SK-N-SH (cell line): ENCODE measurements around the gene VGF. TPM values are rescaled to one million over a fixed set of nuclear protein-coding genes. Genes with fewer than 3 reads are reported as not detected.

ENCODE experiments used
- CTCF ChIA-PET: fragments of 300-600, 350-600 bp; formaldehyde crosslinking; extraction: SDS; loops from one replicate; lab custom pipeline; 2021; lab: Yijun Ruan, JAX
- POLR2A ChIA-PET: fragments of 350-600 bp; sonication (Branson Sonifier 250); formaldehyde crosslinking; extraction: SDS; loops from one replicate; lab custom pipeline; 2020; ENCODE audit warnings: antibody characterized with exemption, inconsistent platforms; lab: Yijun Ruan, JAX
- DNase-seq: peaks from one replicate; pipeline ENCODE4 v3.0.0; 2012
- H2AFZ ChIP-seq: fragments of 200-600 bp; sonication (generic); 2 replicates; pipeline ENCODE4 v1.8.1; 2016; ENCODE audit warnings: antibody characterized with exemption, mild to moderate bottlenecking, low read depth
- H3F3A ChIP-seq: fragments of 200-600 bp; sonication (generic); replicated peaks from 2 replicates; pipeline ENCODE3; 2016; ENCODE audit warnings: antibody characterized with exemption, mild to moderate bottlenecking; ENCODE audit not compliant: insufficient read depth
- H3K27ac ChIP-seq, 2 experiments: fragments of 200-500 bp in 1 of 2; fragments of 200-600 bp in 1 of 2; sonication (Bioruptor generic) in 1 of 2; sonication (generic), shearing (Covaris generic) in 1 of 2; 2 replicates each; pipeline versions ENCODE4 v1.5.1 to v1.6.1; 2014 to 2016; ENCODE audit warnings: low read depth in 2 of 2, inconsistent platforms in 1 of 2, low read length in 1 of 2, mild to moderate bottlenecking in 1 of 2, mixed read lengths in 1 of 2
- H3K27me3 ChIP-seq: fragments of 200-600 bp; sonication (generic), shearing (Covaris generic); 2 replicates; pipeline ENCODE4 v1.6.1; 2016; ENCODE audit warnings: mixed run types; ENCODE audit not compliant: insufficient read depth
- H3K36me3 ChIP-seq, 2 experiments: fragments of 200-500 bp in 1 of 2; fragments of 200-600 bp in 1 of 2; sonication (Bioruptor generic) in 1 of 2; sonication (generic) in 1 of 2; replicated peaks in 1 of 2; 2 replicates each; pipeline versions ENCODE3 to v1.5.1; 2014 to 2016; ENCODE audit warnings: low read length in 1 of 2, mild to moderate bottlenecking in 1 of 2; ENCODE audit not compliant: insufficient read depth in 2 of 2, control insufficient read depth in 1 of 2
- H3K4me1 ChIP-seq, 2 experiments: fragments of 200-500 bp in 1 of 2; fragments of 200-600 bp in 1 of 2; sonication (Bioruptor generic) in 1 of 2; sonication (generic), shearing (Covaris generic) in 1 of 2; 2 replicates each; pipeline versions ENCODE4 v1.5.1 to v1.6.1; 2014 to 2016; ENCODE audit warnings: low read depth in 1 of 2, low read length in 1 of 2, mixed run types in 1 of 2; ENCODE audit not compliant: insufficient read depth in 2 of 2, control insufficient read depth in 1 of 2
- H3K4me2 ChIP-seq: fragments of 200-600 bp; sonication (generic), shearing (Covaris generic); 2 replicates; pipeline ENCODE4 v1.6.1; 2017; ENCODE audit warnings: mixed run types
- H3K4me3 ChIP-seq, 2 experiments: fragments of 200-500 bp in 1 of 2; fragments of 200-600 bp in 1 of 2; sonication (Bioruptor generic) in 1 of 2; sonication (generic), shearing (Covaris generic) in 1 of 2; 2 replicates each; pipeline versions ENCODE4 v1.5.1 to v1.8.1; 2014 to 2016; ENCODE audit warnings: low read depth in 2 of 2, inconsistent platforms in 1 of 2, low read length in 1 of 2, mild to moderate bottlenecking in 1 of 2, mixed read lengths in 1 of 2, moderate library complexity in 1 of 2
- H3K79me2 ChIP-seq: fragments of 200-600 bp; sonication (generic); 2 replicates; pipeline ENCODE4 v1.8.1; 2017; ENCODE audit warnings: mild to moderate bottlenecking; ENCODE audit not compliant: insufficient read depth
- H3K9ac ChIP-seq: fragments of 200-600 bp; sonication (generic); 2 replicates; pipeline ENCODE4 v1.6.1; 2017; ENCODE audit warnings: mixed run types
- H3K9me2 ChIP-seq: fragments of 200-600 bp; sonication (generic); 2 replicates; pipeline ENCODE4 v1.6.1; 2017; ENCODE audit warnings: mixed run types
- H3K9me3 ChIP-seq: fragments of 200-600 bp; sonication (generic); 2 replicates; pipeline ENCODE4 v1.6.1; 2017; ENCODE audit warnings: mixed run types, mild to moderate bottlenecking, moderate library complexity
- H4K20me1 ChIP-seq: fragments of 200-600 bp; sonication (generic); 2 replicates; pipeline ENCODE4 v1.6.1; 2017; ENCODE audit warnings: mild to moderate bottlenecking, mixed run types; ENCODE audit not compliant: insufficient read depth
- CTCF ChIP-seq: fragments of 200-600 bp; sonication (generic); IDR thresholded peaks from 2 replicates; pipeline ENCODE4 v1.6.1; 2017; ENCODE audit warnings: antibody characterized with exemption, mild to moderate bottlenecking, moderate library complexity
- JUND ChIP-seq: IDR thresholded peaks from 2 replicates; pipeline ENCODE4 v1.4.0; 2012
- MAX ChIP-seq: IDR thresholded peaks from 2 replicates; pipeline ENCODE4 v1.4.0; 2012; ENCODE audit warnings: low read depth
- NRF1 ChIP-seq: IDR thresholded peaks from 2 replicates; pipeline ENCODE4 v1.6.1; 2012; ENCODE audit warnings: low read depth, mild to moderate bottlenecking, low read length
- PBX3 ChIP-seq: IDR thresholded peaks from 2 replicates; pipeline ENCODE4; 2012
- POLR2AphosphoS5 ChIP-seq: IDR thresholded peaks from 2 replicates; pipeline ENCODE4 v1.6.1; 2012; ENCODE audit warnings: low read depth, low read length
- RAD21 ChIP-seq: IDR thresholded peaks from 2 replicates; pipeline ENCODE4 v1.6.1; 2012; ENCODE audit warnings: mild to moderate bottlenecking, low read length
- RCOR1 ChIP-seq: fragments of 150-350 bp; IDR thresholded peaks from 2 replicates; pipeline ENCODE4 v1.6.1; 2017; ENCODE audit warnings: antibody characterized with exemption, low read length
- REST ChIP-seq: IDR thresholded peaks from 2 replicates; pipeline ENCODE4 v1.6.1; 2012; ENCODE audit warnings: mild to moderate bottlenecking, low read depth, low read length, moderate library complexity
- RFX5 ChIP-seq: IDR thresholded peaks from 2 replicates; pipeline ENCODE4 v1.6.1; 2012; ENCODE audit warnings: mild to moderate bottlenecking, improper control_type of control experiment, low read length
- RXRA ChIP-seq: IDR thresholded peaks from 2 replicates; pipeline ENCODE4 v1.4.0; 2012; ENCODE audit warnings: low read depth, mild to moderate bottlenecking, borderline replicate concordance
- SMC3 ChIP-seq: IDR thresholded peaks from 2 replicates; pipeline ENCODE4 v1.6.1; 2012; ENCODE audit warnings: low read depth, low read length, improper control_type of control experiment
- TAF1 ChIP-seq: IDR thresholded peaks from 2 replicates; pipeline ENCODE4 v1.6.1; 2012; ENCODE audit warnings: low read depth, mild to moderate bottlenecking, low read length, moderate library complexity, borderline replicate concordance
- TCF12 ChIP-seq: IDR thresholded peaks from 2 replicates; pipeline ENCODE4 v1.4.0; 2012
- TEAD4 ChIP-seq: IDR thresholded peaks from 2 replicates; pipeline ENCODE4 v1.4.0; 2012; ENCODE audit warnings: mild to moderate bottlenecking, borderline replicate concordance; ENCODE audit not compliant: insufficient read depth
- USF1 ChIP-seq: IDR thresholded peaks from 2 replicates; pipeline ENCODE4 v1.4.0; 2012; ENCODE audit warnings: low read depth, borderline replicate concordance
- YY1 ChIP-seq: IDR thresholded peaks from 2 replicates; pipeline ENCODE4 v1.4.0; 2012; ENCODE audit warnings: low read depth, mild to moderate bottlenecking
- WGBS: methylation state at CpG from one replicate; pipeline ENCODE4 v1.1.6; 2017; ENCODE audit warnings: low lambda C conversion rate; 5-methylcytosine and 5-hydroxymethylcytosine counted together
- polyA plus RNA-seq, 3 experiments: library from polyadenylated mRNA; depleted of rRNA; stranded (reverse); fragments of >200 nt; gene quantifications; 2 replicates each; pipeline ENCODE4 v1.2.3, GENCODE V29; 2012

VGF gene
- polyA plus RNA-seq, 1 of the 3 experiments (the other 2 are of a cell fraction) = 54.3 TPM

GRCh38 chr7:101202603-101202918 lies 37.2 kb upstream of the VGF start:
- CTCF ChIA-PET = interaction anchor here (0.8 to 2.7 kb wide), 5 partner anchors 10 to 80 kb away, joined by 3 to 32 read pairs (median 10); partner anchors contain the start of genes PLOD3 and ZNHIT1
- Histone ChIP-seq H3K4me3 (no peak overlapping the region), H2AFZ (no peak overlapping the region), H3K9me3 (no peaks in the 10 kb centered on the region), H3K4me2 (no peak overlapping the region), H3F3A (peaks cover 2% of the 10 kb centered on the region), H3K4me1 (no peaks in the 10 kb centered on the region), H4K20me1 (no peaks in the 10 kb centered on the region)
- POLR2A ChIA-PET = interaction anchor here (0.9 kb wide), 1 partner anchor 37 kb away, joined by 4 read pairs; the partner anchor contains the start of gene VGF
- DNase-seq = no peak
- TF ChIP-seq PBX3 (no peak), TAF1 (no peak), MAX (no peak), SMC3 (no peak), TEAD4 (no peak), RAD21 (no peak), POLR2AphosphoS5 (no peak), TCF12 (no peak), JUND (no peak), USF1 (no peak), RXRA (no peak), REST (no peak), RFX5 (no peak), YY1 (no peak), CTCF (no peak), RCOR1 (no peak), NRF1 (no peak)
- TF ChIP-seq, all 33 proteins: peak for 0
- H3K9ac ChIP-seq = no peak overlapping the region
- no peaks in the 10 kb centered on the region for H3K9me2 ChIP-seq
- no peak overlapping the region for H3K27ac ChIP-seq
- H3K27me3 ChIP-seq = no peaks in the 10 kb centered on the region; the same call in 1 of the 2 replicates
- no peaks in the 10 kb centered on the region for H3K79me2 ChIP-seq
- H3K36me3 ChIP-seq = peaks cover 0 to 6% of the 10 kb centered on the region in 2 experiments
- 91% methylated on average over 5 of the region's 5 CpGs for WGBS
